KMS-11 (cell line): ENCODE results near the gene KLHL14.

Experiments used
- H2AFZ ChIP-seq: fragments of 200-600 bp; sonication (generic); 2 replicates; pipeline ENCODE4 v1.6.1; 2016; ENCODE audit warnings: antibody characterized with exemption, mixed run types, low read depth
- H3K27ac ChIP-seq: fragments of 200-600 bp; sonication (generic); 2 replicates; pipeline ENCODE4 v1.6.1; 2016; ENCODE audit warnings: mild to moderate bottlenecking, mixed run types
- H3K27me3 ChIP-seq: fragments of 200-600 bp; sonication (generic); 2 replicates; pipeline ENCODE4 v1.6.1; 2017; ENCODE audit warnings: mild to moderate bottlenecking, low read depth, mixed run types, moderate library complexity; ENCODE audit not compliant: insufficient read depth
- H3K36me3 ChIP-seq: fragments of 200-600 bp; sonication (generic); 2 replicates; pipeline ENCODE4 v1.6.1; 2017; ENCODE audit warnings: mild to moderate bottlenecking, mixed run types; ENCODE audit not compliant: insufficient read depth
- H3K4me1 ChIP-seq: fragments of 200-600 bp; sonication (generic); 2 replicates; pipeline ENCODE4 v1.6.1; 2016; ENCODE audit warnings: mild to moderate bottlenecking, low read depth, mixed run types; ENCODE audit not compliant: poor library complexity, severe bottlenecking
- H3K4me2 ChIP-seq: fragments of 200-600 bp; sonication (generic); 2 replicates; pipeline ENCODE4 v1.7.0; 2016; ENCODE audit warnings: mild to moderate bottlenecking, mixed run types
- H3K4me3 ChIP-seq: fragments of 200-600 bp; sonication (generic); IDR thresholded peaks from 2 replicates; pipeline ENCODE4 v1.6.1; 2017; ENCODE audit warnings: low read depth, low read length, mixed read lengths; ENCODE audit not compliant: insufficient read depth
- H3K79me2 ChIP-seq: fragments of 200-600 bp; sonication (generic); 2 replicates; pipeline ENCODE4 v1.6.1; 2016; ENCODE audit warnings: low read depth, mixed run types; ENCODE audit not compliant: insufficient read depth
- H3K9ac ChIP-seq: fragments of 200-600 bp; sonication (generic); 2 replicates; pipeline ENCODE4 v1.6.1; 2016; ENCODE audit warnings: mild to moderate bottlenecking, mixed run types
- H4K20me1 ChIP-seq: fragments of 200-600 bp; sonication (generic); 2 replicates; pipeline ENCODE4 v1.6.1; 2016; ENCODE audit warnings: mild to moderate bottlenecking, mixed run types; ENCODE audit not compliant: insufficient read depth
- TF ChIP-seq, protein P1 (sequence below): fragments of 200-600 bp; sonication (generic); conservative IDR thresholded peaks from 2 replicates; pipeline ENCODE4 v1.6.1; 2017; ENCODE audit warnings: low read depth, mild to moderate bottlenecking, antibody characterized with exemption, low read length, moderate library complexity, mixed read lengths

Gene KLHL14

DNA sequence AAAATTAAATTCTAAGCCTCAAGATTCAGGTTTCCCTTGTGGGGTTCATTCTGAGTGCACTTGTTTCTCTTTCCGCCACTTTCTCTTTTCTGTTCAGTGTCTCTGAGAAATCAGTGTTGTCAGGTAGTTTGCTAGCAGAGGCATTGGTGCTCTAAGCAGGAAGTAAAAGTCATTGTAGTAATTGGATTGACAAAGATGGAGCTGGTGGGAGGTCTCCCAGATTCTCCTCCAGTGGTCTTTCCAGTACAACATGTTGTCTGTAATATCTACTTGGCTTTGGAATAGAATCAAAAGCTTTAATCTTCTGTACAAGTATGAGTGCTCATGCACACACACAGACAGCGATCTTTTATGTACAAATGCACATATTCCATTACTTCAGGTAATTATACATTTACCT, 135.6 kb downstream of the KLHL14 start:
- TF ChIP-seq, protein P1, sequence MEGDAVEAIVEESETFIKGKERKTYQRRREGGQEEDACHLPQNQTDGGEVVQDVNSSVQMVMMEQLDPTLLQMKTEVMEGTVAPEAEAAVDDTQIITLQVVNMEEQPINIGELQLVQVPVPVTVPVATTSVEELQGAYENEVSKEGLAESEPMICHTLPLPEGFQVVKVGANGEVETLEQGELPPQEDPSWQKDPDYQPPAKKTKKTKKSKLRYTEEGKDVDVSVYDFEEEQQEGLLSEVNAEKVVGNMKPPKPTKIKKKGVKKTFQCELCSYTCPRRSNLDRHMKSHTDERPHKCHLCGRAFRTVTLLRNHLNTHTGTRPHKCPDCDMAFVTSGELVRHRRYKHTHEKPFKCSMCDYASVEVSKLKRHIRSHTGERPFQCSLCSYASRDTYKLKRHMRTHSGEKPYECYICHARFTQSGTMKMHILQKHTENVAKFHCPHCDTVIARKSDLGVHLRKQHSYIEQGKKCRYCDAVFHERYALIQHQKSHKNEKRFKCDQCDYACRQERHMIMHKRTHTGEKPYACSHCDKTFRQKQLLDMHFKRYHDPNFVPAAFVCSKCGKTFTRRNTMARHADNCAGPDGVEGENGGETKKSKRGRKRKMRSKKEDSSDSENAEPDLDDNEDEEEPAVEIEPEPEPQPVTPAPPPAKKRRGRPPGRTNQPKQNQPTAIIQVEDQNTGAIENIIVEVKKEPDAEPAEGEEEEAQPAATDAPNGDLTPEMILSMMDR: no peak
- H3K79me2 ChIP-seq: no peaks in the 10 kb centered on the region
- H2AFZ ChIP-seq: no peak overlapping the region
- no peak overlapping the region for H3K4me2 ChIP-seq
- no peaks in the 10 kb centered on the region for H3K27me3 ChIP-seq
- no peak overlapping the region for H3K4me3 ChIP-seq
- H3K4me1 ChIP-seq: no peaks in the 10 kb centered on the region
- no peaks in the 10 kb centered on the region for H3K36me3 ChIP-seq
- no peak overlapping the region for H3K27ac ChIP-seq
- no peak overlapping the region for H3K9ac ChIP-seq
- no peaks in the 10 kb centered on the region for H4K20me1 ChIP-seq

DNA sequence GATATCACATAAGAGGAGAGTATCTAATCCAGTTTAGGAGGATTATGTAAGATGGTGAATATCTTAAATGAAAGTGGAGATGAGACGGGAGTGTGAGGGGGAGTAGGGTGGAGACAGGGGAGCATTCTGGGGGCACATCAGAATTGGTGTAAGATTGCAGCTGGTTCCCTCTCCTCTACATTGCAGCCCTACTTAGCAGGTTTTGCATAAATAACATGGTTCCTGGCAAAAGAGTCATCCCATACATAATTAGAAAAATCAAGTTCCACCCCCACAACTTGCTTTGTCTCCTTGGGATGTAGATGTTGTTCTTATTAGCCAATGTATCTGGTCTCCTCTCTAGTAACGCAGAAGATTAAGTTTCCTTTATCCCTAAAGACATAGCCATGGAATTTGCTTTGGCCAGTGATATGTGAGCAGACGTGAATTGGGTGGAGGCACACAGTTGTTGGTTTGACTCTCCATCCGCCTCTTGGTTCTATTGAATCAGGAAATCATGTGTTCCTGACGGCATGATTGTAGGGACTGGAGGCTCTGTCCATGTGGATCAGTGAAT, 137.9 kb downstream of the KLHL14 start:
- H3K79me2 ChIP-seq: no peaks in the 10 kb centered on the region
- TF ChIP-seq, protein P1: no peak
- H3K4me3 ChIP-seq: no peak overlapping the region
- H3K4me2 ChIP-seq: no peak overlapping the region
- H2AFZ ChIP-seq: no peak overlapping the region
- no peak overlapping the region for H3K27ac ChIP-seq
- no peak overlapping the region for H3K9ac ChIP-seq
- no peaks in the 10 kb centered on the region for H3K27me3 ChIP-seq
- no peaks in the 10 kb centered on the region for H3K4me1 ChIP-seq
- H4K20me1 ChIP-seq: no peaks in the 10 kb centered on the region
- H3K36me3 ChIP-seq: no peaks in the 10 kb centered on the region

DNA sequence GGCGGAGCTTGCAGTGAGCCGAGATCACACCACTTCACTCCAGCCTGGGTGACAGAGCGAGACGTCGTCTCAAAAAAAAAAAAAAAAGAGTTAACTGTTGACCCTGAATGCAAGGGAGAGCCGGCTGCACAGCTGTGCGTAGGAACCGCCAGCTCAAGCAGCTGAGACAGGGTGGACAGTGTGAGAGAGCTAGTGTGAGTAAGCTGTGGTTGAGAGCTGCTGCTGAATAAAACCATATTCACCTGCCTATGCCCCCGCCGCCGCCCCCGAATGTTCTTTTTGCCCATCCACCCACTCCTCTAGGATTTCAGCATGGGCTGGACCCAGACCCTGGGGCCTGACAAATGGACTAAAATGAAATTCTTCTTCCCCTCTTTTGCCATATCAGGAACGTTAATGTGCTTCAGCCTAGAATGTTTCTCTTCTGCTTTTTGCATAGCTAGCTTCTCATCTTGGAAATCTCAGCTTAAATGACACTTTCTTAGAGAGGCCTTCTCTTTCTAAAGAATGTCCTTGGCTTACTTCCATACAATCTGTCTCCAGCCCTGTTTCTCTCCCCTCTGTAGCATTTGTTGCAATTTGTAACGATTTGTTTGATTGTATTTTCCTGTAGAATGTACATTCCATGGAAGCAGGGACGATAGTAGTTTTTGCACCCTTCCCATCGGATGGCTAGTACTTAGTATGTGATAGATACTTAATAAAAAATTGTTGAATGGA, 142.7 kb downstream of the KLHL14 start:
- no peak overlapping the region for H3K4me3 ChIP-seq
- no peak overlapping the region for H3K9ac ChIP-seq
- H3K27ac ChIP-seq: no peak overlapping the region
- H3K4me2 ChIP-seq: no peak overlapping the region
- TF ChIP-seq, protein P1: no peak
- H2AFZ ChIP-seq: no peak overlapping the region
- H3K36me3 ChIP-seq: no peaks in the 10 kb centered on the region
- H3K27me3 ChIP-seq: no peaks in the 10 kb centered on the region
- no peaks in the 10 kb centered on the region for H3K79me2 ChIP-seq
- no peaks in the 10 kb centered on the region for H4K20me1 ChIP-seq
- H3K4me1 ChIP-seq: no peaks in the 10 kb centered on the region

DNA sequence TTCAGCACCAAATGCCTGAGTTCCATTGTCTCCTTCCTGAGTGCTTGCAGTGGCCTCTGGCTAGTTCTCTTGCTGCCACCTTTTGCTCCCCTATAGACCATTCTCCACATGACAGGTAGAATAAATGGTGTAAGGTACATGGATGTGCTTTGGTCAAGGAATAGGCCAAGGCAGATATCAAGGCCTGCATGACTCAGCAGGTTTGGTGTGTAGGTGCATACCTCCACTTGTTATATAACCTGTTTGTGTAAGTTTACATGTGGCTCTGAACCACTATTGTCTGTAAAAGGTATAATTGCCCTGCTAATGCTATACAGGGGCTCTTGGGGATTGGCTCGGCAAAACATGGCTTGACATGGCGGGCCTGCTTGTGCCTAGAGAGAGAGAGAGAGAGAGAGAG, 143.5 kb downstream of the KLHL14 start:
- TF ChIP-seq, protein P1: no peak
- H3K27ac ChIP-seq: no peak overlapping the region
- no peaks in the 10 kb centered on the region for H4K20me1 ChIP-seq
- no peaks in the 10 kb centered on the region for H3K79me2 ChIP-seq
- H3K4me3 ChIP-seq: no peak overlapping the region
- no peak overlapping the region for H3K4me2 ChIP-seq
- no peaks in the 10 kb centered on the region for H3K27me3 ChIP-seq
- no peaks in the 10 kb centered on the region for H3K4me1 ChIP-seq
- no peak overlapping the region for H3K9ac ChIP-seq
- no peak overlapping the region for H2AFZ ChIP-seq
- H3K36me3 ChIP-seq: no peaks in the 10 kb centered on the region
